H1 (cell line): ENCODE data around the gene APOA4. TPM values are rescaled to one million over a fixed set of nuclear protein-coding genes. Genes with fewer than 3 reads are reported as not detected.

ENCODE experiments used
- CTCF ChIA-PET: fragments of 300-600 bp; sonication (Branson Sonifier 250); formaldehyde crosslinking; loops from one replicate; lab custom pipeline; 2021; ENCODE audit not compliant: partially characterized antibody; lab: Charles Lee
- POLR2A ChIA-PET: fragments of 300-600 bp; sonication (Branson Sonifier 250); formaldehyde crosslinking; loops from one replicate; lab custom pipeline; 2021; ENCODE audit warnings: inconsistent platforms; ENCODE audit not compliant: partially characterized antibody; lab: Charles Lee
- DNase-seq, 2 experiments: peaks; one replicate each; pipeline versions ENCODE4 v3.0.0 to v3.0.0-alpha.2; 2010 to 2022; ENCODE audit warnings: low spot score in 2 of 2, low read depth in 1 of 2, mixed read lengths in 1 of 2
- FAIRE-seq: peaks from 2 replicates; lab custom pipeline; 2011; peaks lifted over from hg19 to GRCh38; lab: Jason Lieb, UNC
- H2AFZ ChIP-seq: 2 replicates; pipeline ENCODE4 v1.8.1; 2012; ENCODE audit warnings: low read length, inconsistent platforms
- H2AK5ac ChIP-seq: 2 replicates; pipeline ENCODE4 v1.6.1; 2013; ENCODE audit warnings: low read depth, low read length
- H2BK120ac ChIP-seq: replicated peaks from 2 replicates; pipeline ENCODE3; 2013; ENCODE audit warnings: low read depth, low read length, inconsistent platforms
- H2BK12ac ChIP-seq: 2 replicates; pipeline ENCODE4 v1.6.1; 2013; ENCODE audit warnings: low read depth, low read length
- H2BK15ac ChIP-seq: 2 replicates; pipeline ENCODE4 v1.6.1; 2013; ENCODE audit warnings: low read length
- H2BK20ac ChIP-seq: 2 replicates; pipeline ENCODE4 v1.6.1; 2013; ENCODE audit warnings: low read length
- H2BK5ac ChIP-seq: 2 replicates; pipeline ENCODE4 v1.6.1; 2013; ENCODE audit warnings: low read depth, low read length
- H3K14ac ChIP-seq: 2 replicates; pipeline ENCODE4 v1.6.1; 2013; ENCODE audit warnings: inconsistent platforms; ENCODE audit not compliant: insufficient read length
- H3K18ac ChIP-seq: 2 replicates; pipeline ENCODE4 v1.6.1; 2013; ENCODE audit warnings: low read length; ENCODE audit errors: extremely low read depth
- H3K23ac ChIP-seq: 2 replicates; pipeline ENCODE4 v1.6.1; 2013; ENCODE audit warnings: inconsistent platforms; ENCODE audit not compliant: insufficient read length
- H3K23me2 ChIP-seq: 2 replicates; pipeline ENCODE4 v1.6.1; 2013; ENCODE audit warnings: low read depth, low read length
- H3K27ac ChIP-seq: 2 replicates; pipeline ENCODE4 v1.6.1; 2011; ENCODE audit warnings: low read depth, low read length, inconsistent platforms
- H3K27me3 ChIP-seq, 4 experiments: replicated peaks in 1 of 4; 1 replicate in 1 of 4; 2 replicates in 3 of 4; pipeline versions ENCODE4 v1.6.1 to v1.8.1; 2011 to 2013; ENCODE audit warnings: low read length in 3 of 4, mild to moderate bottlenecking in 3 of 4, inconsistent platforms in 2 of 4, mixed read lengths in 2 of 4, moderate library complexity in 1 of 4; ENCODE audit not compliant: control insufficient read depth in 3 of 4, insufficient read depth in 3 of 4; ENCODE audit errors: extremely low read depth in 1 of 4
- H3K36me3 ChIP-seq, 4 experiments: 2 replicates each; pipeline versions ENCODE4 v1.6.1 to v1.8.1; 2011 to 2013; ENCODE audit warnings: mild to moderate bottlenecking in 4 of 4, low read length in 3 of 4, moderate library complexity in 2 of 4, control low read depth in 1 of 4, inconsistent platforms in 1 of 4; ENCODE audit not compliant: insufficient read depth in 4 of 4, control insufficient read depth in 2 of 4
- H3K4ac ChIP-seq: replicated peaks from 2 replicates; pipeline ENCODE3; 2013; ENCODE audit warnings: low read length, low read depth, mixed read lengths, inconsistent platforms; ENCODE audit not compliant: insufficient read length
- H3K4me1 ChIP-seq, 4 experiments: replicated peaks in 1 of 4; 1 replicate in 1 of 4; 2 replicates in 3 of 4; pipeline versions ENCODE4 v1.6.1 to v1.8.1; 2011 to 2013; ENCODE audit warnings: low read length in 3 of 4, inconsistent platforms in 2 of 4, mixed read lengths in 1 of 4; ENCODE audit not compliant: insufficient read depth in 4 of 4, control insufficient read depth in 3 of 4
- H3K4me2 ChIP-seq, 2 experiments: 2 replicates each; pipeline versions ENCODE4 v1.6.1 to v1.8.1; 2011 to 2013; ENCODE audit warnings: low read depth in 2 of 2, low read length in 2 of 2, control low read depth in 1 of 2, inconsistent platforms in 1 of 2, mild to moderate bottlenecking in 1 of 2; ENCODE audit not compliant: insufficient read depth in 1 of 2
- H3K4me3 ChIP-seq, 4 experiments: fragments of 200-600, 300-600 bp in 1 of 4; sonication (generic), shearing (Covaris generic), sonication (Bioruptor Twin) in 1 of 4; 2 replicates each; pipeline versions ENCODE4 v1.5.1 to v1.8.1; 2011 to 2016; ENCODE audit warnings: low read length in 4 of 4, low read depth in 3 of 4, control low read depth in 2 of 4, inconsistent platforms in 2 of 4, mild to moderate bottlenecking in 2 of 4, mixed read lengths in 1 of 4, moderate library complexity in 1 of 4; ENCODE audit not compliant: insufficient read depth in 2 of 4; ENCODE audit errors: extremely low read depth in 1 of 4
- H3K56ac ChIP-seq: replicated peaks from 2 replicates; pipeline ENCODE3; 2013; ENCODE audit warnings: low read depth, mild to moderate bottlenecking, mixed read lengths, low read length, inconsistent platforms; ENCODE audit not compliant: insufficient read length
- H3K79me1 ChIP-seq: 2 replicates; pipeline ENCODE4 v1.6.1; 2013; ENCODE audit warnings: low read depth, low read length, control low read depth
- H3K79me2 ChIP-seq, 2 experiments: 2 replicates each; pipeline versions ENCODE4 v1.6.1 to v1.8.1; 2012 to 2013; ENCODE audit warnings: low read length in 2 of 2, mild to moderate bottlenecking in 2 of 2, inconsistent platforms in 1 of 2; ENCODE audit not compliant: insufficient read depth in 2 of 2, control insufficient read depth in 1 of 2
- H3K9ac ChIP-seq, 4 experiments: replicated peaks in 1 of 4; 1 replicate in 1 of 4; 2 replicates in 3 of 4; pipeline versions ENCODE4 v1.6.1 to v1.8.1; 2011 to 2013; ENCODE audit warnings: low read depth in 3 of 4, low read length in 3 of 4, control low read depth in 2 of 4, mild to moderate bottlenecking in 2 of 4, moderate library complexity in 2 of 4, inconsistent platforms in 1 of 4; ENCODE audit errors: extremely low read depth in 1 of 4
- H3K9me3 ChIP-seq, 2 experiments: 2 replicates each; pipeline versions ENCODE4 v1.6.1 to v1.8.1; 2012 to 2013; ENCODE audit warnings: mild to moderate bottlenecking in 2 of 2, moderate library complexity in 2 of 2, control low read depth in 1 of 2, inconsistent platforms in 1 of 2, low read depth in 1 of 2, low read length in 1 of 2, mixed read lengths in 1 of 2; ENCODE audit not compliant: insufficient read depth in 2 of 2
- H4K20me1 ChIP-seq, 2 experiments: replicated peaks in 1 of 2; 2 replicates each; pipeline versions ENCODE3 to v1.8.1; 2011 to 2013; ENCODE audit warnings: inconsistent platforms in 2 of 2, low read length in 2 of 2, mild to moderate bottlenecking in 1 of 2; ENCODE audit not compliant: insufficient read depth in 2 of 2, control insufficient read depth in 1 of 2
- H4K5ac ChIP-seq: 2 replicates; pipeline ENCODE4 v1.6.1; 2013; ENCODE audit warnings: low read length, low read depth, mixed read lengths, inconsistent platforms; ENCODE audit not compliant: insufficient read length
- H4K8ac ChIP-seq: 2 replicates; pipeline ENCODE4 v1.8.0; 2013; ENCODE audit warnings: mild to moderate bottlenecking, moderate library complexity, low read length, inconsistent platforms; ENCODE audit not compliant: insufficient read depth; ENCODE audit errors: extremely low read depth
- H4K91ac ChIP-seq: replicated peaks from 2 replicates; pipeline ENCODE3; 2013; ENCODE audit warnings: low read length, mixed read lengths, inconsistent platforms; ENCODE audit not compliant: insufficient read length
- CHD1 ChIP-seq: IDR thresholded peaks from 2 replicates; pipeline ENCODE4 v1.6.1; 2012; ENCODE audit warnings: low read depth, low read length, improper control_type of control experiment
- EZH2 ChIP-seq: fragments of 200-600 bp; sonication (generic); IDR thresholded peaks from 2 replicates; pipeline ENCODE4 v1.7.1; 2012; ENCODE audit warnings: low read depth, mild to moderate bottlenecking, moderate library complexity, low read length, inconsistent platforms; ENCODE audit not compliant: severe bottlenecking
- KDM5A ChIP-seq: fragments of 200-600 bp; IDR thresholded peaks from 2 replicates; pipeline ENCODE4 v1.7.1; 2012; ENCODE audit warnings: mild to moderate bottlenecking, low read length, inconsistent platforms, mixed read lengths
- RFX5 ChIP-seq: IDR thresholded peaks from 2 replicates; pipeline ENCODE4 v1.6.1; 2011; ENCODE audit warnings: low read depth, low read length, improper control_type of control experiment, borderline replicate concordance
- SP2 ChIP-seq: IDR thresholded peaks from 2 replicates; pipeline ENCODE4 v1.6.1; 2012; ENCODE audit warnings: mild to moderate bottlenecking, low read length, inconsistent platforms
- USF2 ChIP-seq: IDR thresholded peaks from 2 replicates; pipeline ENCODE4 v1.6.1; 2011; ENCODE audit warnings: low read length, improper control_type of control experiment
- WGBS, 2 experiments: shearing (Covaris generic) in 1 of 2; methylation state at CpG; one replicate each; pipeline versions ENCODE4 v1.1.6 to v1.1.7; 2013 to 2015; ENCODE audit warnings: low lambda C conversion rate in 2 of 2, mixed read lengths in 2 of 2, inconsistent platforms in 1 of 2, low coverage in 1 of 2, missing lambda C conversion rate in 1 of 2; ENCODE audit not compliant: insufficient replicate concordance in 2 of 2, insufficient coverage in 1 of 2, insufficient read length in 1 of 2; ENCODE audit errors: extremely low coverage in 1 of 2, missing lambda C conversion rate in 1 of 2; 5-methylcytosine and 5-hydroxymethylcytosine counted together
- polyA plus RNA-seq, 7 experiments: library from polyadenylated mRNA; depleted of rRNA in 3 of 7; stranded (reverse) in 5 of 7; unstranded in 2 of 7; fragments of >200 nt in 5 of 7; fragments of 200-250 nt in 2 of 7; gene quantifications; 1 replicate in 5 of 7; 2 replicates in 1 of 7; 4 replicates in 1 of 7; pipeline versions ENCODE4 v1.2.1 to v1.2.3, GENCODE V29; 2011 to 2013; ENCODE audit warnings: missing spikeins in 2 of 7, mixed read lengths in 2 of 7
- total RNA-seq: library from RNA; stranded (reverse); fragmentation: NEBNext Ultra II Directional; extraction: Animal tissue kit (Norgen Biotek cat#: 25700); gene quantifications from 2 replicates; pipeline ENCODE4 v1.2.1, GENCODE V29; 2021

APOA4 gene
- total and polyA plus RNA-seq, 2 of the 8 experiments (the other 6 are each of a cell fraction or from before 2014, with no cell fraction given) = not detected

- no peaks in the 10 kb centered on the region for H3K36me3 ChIP-seq
- no peak for FAIRE-seq
- no peak overlapping the region for H4K5ac ChIP-seq
- CTCF ChIA-PET = interaction anchor here (1.0 to 6.9 kb wide), 8 partner anchors 9 to 71 kb away, joined by 3 to 60 read pairs (median 4); partner anchors contain the start of genes APOA1, APOA5 and ZPR1
- no peak overlapping the region for H3K4me3 ChIP-seq
- no peak overlapping the region for H3K23ac ChIP-seq
- TF ChIP-seq KDM5A (no peak), USF2 (no peak), RFX5 (no peak), EZH2 (no peak), SP2 (no peak), CHD1 (no peak)
- TF ChIP-seq, all 59 proteins: peak for 0
- no peak overlapping the region for H3K4ac ChIP-seq
- H3K79me2 ChIP-seq = no peaks in the 10 kb centered on the region
- H3K56ac ChIP-seq = no peak overlapping the region
- no peaks in the 10 kb centered on the region for H3K4me1 ChIP-seq
- H3K23me2 ChIP-seq = no peaks in the 10 kb centered on the region
- no peak overlapping the region for H3K4me2 ChIP-seq
- no peak overlapping the region for H2AFZ ChIP-seq
- no peak overlapping the region for H2BK5ac ChIP-seq
- H3K14ac ChIP-seq = no peak overlapping the region
- H3K9ac ChIP-seq = no peak overlapping the region
- H4K8ac ChIP-seq = no peak overlapping the region
- H4K91ac ChIP-seq = no peak overlapping the region
- 76% methylated on average over 22 of the region's 22 CpGs; no CpG with 5 or more reads in 1 of the 2 experiments for WGBS, 2 experiments
- no peak overlapping the region for H2BK12ac ChIP-seq
- H2BK120ac ChIP-seq = no peak overlapping the region
- no peaks in the 10 kb centered on the region for H4K20me1 ChIP-seq
- H2BK20ac ChIP-seq = no peak overlapping the region
- H3K27me3 ChIP-seq = no peaks in the 10 kb centered on the region
- no peaks in the 10 kb centered on the region for H3K79me1 ChIP-seq
- no peak overlapping the region for H3K27ac ChIP-seq
- no peaks in the 10 kb centered on the region for H3K9me3 ChIP-seq
- no peak overlapping the region for H2AK5ac ChIP-seq
- no peak overlapping the region for H2BK15ac ChIP-seq
- no peak for DNase-seq
- POLR2A ChIA-PET = interaction anchor here (0.6 to 1.0 kb wide), 2 partner anchors 15 to 17 kb away, joined by 3 to 5 read pairs; no protein-coding TSS in a partner anchor
- H3K18ac ChIP-seq = no peak overlapping the region
Observed at GRCh38 chr11:116825854-116826750, 3.0 kb upstream of the APOA4 start.
